DOHH2 (cell line): ENCODE measurements around the gene RNF14.
A peak's percentile ranks its signal among the peaks of the same experiment; 100 is the strongest.

ENCODE experiments used
- H3F3A ChIP-seq: fragments of 200-600 bp; sonication (generic), shearing (Covaris generic); 2 replicates; pipeline ENCODE4 v1.6.0; 2016; ENCODE audit warnings: antibody characterized with exemption, mild to moderate bottlenecking; ENCODE audit not compliant: control insufficient read depth, insufficient read depth
- H3K27ac ChIP-seq: fragments of 200-600 bp; sonication (generic); 2 replicates; pipeline ENCODE4 v1.5.1; 2014; ENCODE audit warnings: low read depth, mild to moderate bottlenecking, low read length, moderate library complexity
- H3K27me3 ChIP-seq: fragments of 200-600 bp; sonication (generic); 2 replicates; pipeline ENCODE4 v1.6.1; 2014; ENCODE audit warnings: mild to moderate bottlenecking, low read length, mixed read lengths; ENCODE audit not compliant: control insufficient read depth
- H3K36me3 ChIP-seq: fragments of 200-600 bp; sonication (generic); 2 replicates; pipeline ENCODE4 v1.6.1; 2014; ENCODE audit warnings: mild to moderate bottlenecking, low read length, moderate library complexity, mixed read lengths; ENCODE audit not compliant: control insufficient read depth
- H3K4me1 ChIP-seq: fragments of 200-600 bp; sonication (generic); 2 replicates; pipeline ENCODE4 v1.6.1; 2014; ENCODE audit warnings: mild to moderate bottlenecking, low read length, mixed read lengths; ENCODE audit not compliant: control insufficient read depth
- H3K4me2 ChIP-seq: fragments of 200-600 bp; sonication (generic); 2 replicates; pipeline ENCODE4 v1.6.0; 2014; ENCODE audit warnings: mild to moderate bottlenecking, low read length, moderate library complexity
- H3K4me3 ChIP-seq: fragments of 200-600 bp; sonication (generic); 2 replicates; pipeline ENCODE4 v1.5.1; 2014; ENCODE audit warnings: mild to moderate bottlenecking, low read length, mixed read lengths
- H3K79me2 ChIP-seq: fragments of 200-600 bp; sonication (generic); 2 replicates; pipeline ENCODE4 v1.6.1; 2014; ENCODE audit warnings: mild to moderate bottlenecking, low read length, mixed read lengths; ENCODE audit not compliant: control insufficient read depth
- H3K9me2 ChIP-seq: fragments of 200-600 bp; sonication (generic); replicated peaks from 2 replicates; pipeline ENCODE4 v1.6.1; 2014; ENCODE audit warnings: mild to moderate bottlenecking, low read length, mixed read lengths; ENCODE audit not compliant: control insufficient read depth
- H3K9me3 ChIP-seq: fragments of 200-600 bp; sonication (generic); 2 replicates; pipeline ENCODE4 v1.6.1; 2014; ENCODE audit warnings: antibody characterized with exemption, low read length, mixed read lengths; ENCODE audit not compliant: control insufficient read depth, insufficient read depth
- H4K20me1 ChIP-seq: fragments of 200-600 bp; sonication (generic); 2 replicates; pipeline ENCODE4 v1.6.0; 2014; ENCODE audit warnings: low read depth, mild to moderate bottlenecking, antibody characterized with exemption, low read length, moderate library complexity; ENCODE audit not compliant: control insufficient read depth, insufficient read depth
- CTCF ChIP-seq: fragments of 200-600 bp; sonication (generic); IDR thresholded peaks from one replicate; pipeline ENCODE4 v1.5.1; 2014; ENCODE audit warnings: antibody characterized with exemption, mild to moderate bottlenecking, low read depth, low read length; ENCODE audit not compliant: poor library complexity, severe bottlenecking
- EZH2phosphoT487 ChIP-seq: fragments of 200-600 bp; sonication (generic); IDR thresholded peaks from 2 replicates; pipeline ENCODE4 v1.6.1; 2017; ENCODE audit warnings: borderline replicate concordance, mild to moderate bottlenecking, antibody characterized with exemption, low read length, moderate library complexity, mixed read lengths

The RNF14 gene

DNA sequence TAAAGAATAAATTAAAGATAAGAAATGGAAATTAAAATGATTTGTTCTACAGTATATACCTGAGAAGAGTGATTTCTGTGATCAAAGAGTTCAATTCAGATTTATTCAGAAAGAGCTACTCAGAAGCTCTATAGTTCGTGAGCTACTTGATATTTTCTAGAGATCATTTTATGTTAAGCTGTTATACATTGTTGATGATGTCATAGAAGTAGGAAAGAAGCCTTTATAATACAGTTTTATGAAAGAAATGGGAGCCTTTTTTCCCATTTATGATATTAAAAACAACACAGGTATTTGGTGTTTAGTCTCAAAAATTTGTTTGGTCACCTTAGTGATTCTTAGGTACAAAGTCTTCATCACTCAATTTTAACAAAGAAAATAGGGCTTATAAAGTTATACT, 20.8 kb downstream of the RNF14 start:
- H3K27ac ChIP-seq, result no peak overlapping the region
- H3K9me3 ChIP-seq, result no peaks in the 10 kb centered on the region
- TF ChIP-seq CTCF (no peak), EZH2phosphoT487 (no peak)
- peaks cover 56% of the 10 kb centered on the region for H3K36me3 ChIP-seq
- no peaks in the 10 kb centered on the region for H3K79me2 ChIP-seq
- H3K27me3 ChIP-seq, result no peaks in the 10 kb centered on the region
- H3K9me2 ChIP-seq, result no peaks in the 10 kb centered on the region
- no peak overlapping the region for H3K4me2 ChIP-seq
- no peaks in the 10 kb centered on the region for H3K4me1 ChIP-seq
- no peaks in the 10 kb centered on the region for H4K20me1 ChIP-seq
- 0 out of 2 replicates have a peak, but pooled peaks cover 3% of the 10 kb centered on the region for H3F3A ChIP-seq
- H3K4me3 ChIP-seq, result no peak overlapping the region

DNA sequence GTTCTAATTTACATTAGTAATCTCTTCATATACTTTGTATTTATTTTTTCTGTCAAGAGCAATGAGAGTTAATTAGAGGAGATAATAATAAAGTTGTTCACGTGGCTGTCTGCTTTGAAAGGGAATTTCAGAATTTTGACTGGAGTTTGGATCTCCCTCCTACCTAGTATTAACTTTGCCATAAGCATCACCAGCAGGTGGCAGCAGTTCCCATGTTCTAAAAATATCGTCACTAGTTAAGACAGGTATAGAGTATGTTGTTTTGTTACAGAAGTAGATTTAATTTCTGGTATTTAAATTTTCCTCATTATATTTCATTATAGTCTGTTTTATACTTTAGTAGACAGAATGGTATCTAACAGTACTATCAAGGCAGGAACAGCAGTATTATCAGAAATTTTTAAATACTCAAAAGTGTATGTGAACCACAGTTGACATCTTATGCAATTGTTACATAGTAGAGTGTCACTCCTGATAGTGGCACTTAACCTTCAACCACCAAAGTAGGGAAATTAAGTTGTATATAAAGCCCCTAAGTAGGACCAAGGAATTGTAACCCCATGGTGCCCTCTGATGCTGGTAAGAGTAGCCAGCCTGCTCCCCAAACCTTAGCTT, 23.6 kb downstream of the RNF14 start:
- Histone ChIP-seq H3K4me2 (no peak overlapping the region), H3K27me3 (no peaks in the 10 kb centered on the region), H3K9me3 (no peaks in the 10 kb centered on the region), H3K79me2 (no peaks in the 10 kb centered on the region), H3F3A (0 out of 2 replicates have a peak, but pooled peaks cover 3% of the 10 kb centered on the region), H3K4me3 (no peak overlapping the region), H3K27ac (no peak overlapping the region), H3K9me2 (no peaks in the 10 kb centered on the region), H4K20me1 (no peaks in the 10 kb centered on the region), H3K4me1 (no peaks in the 10 kb centered on the region), H3K36me3 (peaks cover 37% of the 10 kb centered on the region)
- TF ChIP-seq EZH2phosphoT487 (no peak), CTCF (peak; percentile 65)

DNA sequence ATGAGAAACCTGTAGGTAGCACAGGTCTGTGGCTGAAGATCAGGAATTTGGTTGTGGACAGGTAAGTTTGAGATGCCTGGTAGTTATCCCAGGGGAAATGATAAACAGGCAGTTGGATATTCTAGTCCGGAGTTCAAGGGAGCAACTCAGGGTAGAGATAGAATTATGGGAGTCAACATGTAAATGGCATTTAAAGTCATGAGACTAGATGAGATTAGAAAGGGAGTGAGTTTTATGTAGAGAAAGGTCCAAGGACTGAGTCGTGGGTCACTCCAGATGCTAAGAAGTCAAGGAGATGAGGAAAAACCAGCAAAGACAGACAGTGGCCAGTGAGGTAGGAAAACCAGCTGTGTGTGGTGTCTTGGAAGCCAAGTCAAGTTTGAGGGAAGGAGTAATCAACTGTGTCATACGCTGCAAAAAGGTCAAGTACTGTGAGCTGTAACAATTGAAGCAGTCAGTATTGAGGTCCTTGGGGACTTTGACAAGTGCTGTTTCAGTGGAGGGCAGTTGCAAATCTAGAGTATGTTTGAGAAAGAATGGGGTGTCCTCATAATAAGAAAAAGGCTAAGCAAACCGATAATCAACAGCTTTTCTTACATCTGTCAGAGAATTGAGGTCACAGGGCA, 25.7 kb downstream of the RNF14 start:
- no peaks in the 10 kb centered on the region for H3K4me1 ChIP-seq
- no peak overlapping the region for H3K4me3 ChIP-seq
- no peaks in the 10 kb centered on the region for H3K9me2 ChIP-seq
- no peaks in the 10 kb centered on the region for H4K20me1 ChIP-seq
- H3K36me3 ChIP-seq, result peaks cover 29% of the 10 kb centered on the region
- H3K27ac ChIP-seq, result no peak overlapping the region
- H3F3A ChIP-seq, result 0 out of 2 replicates have a peak, but pooled peaks cover 3% of the 10 kb centered on the region
- no peaks in the 10 kb centered on the region for H3K79me2 ChIP-seq
- H3K4me2 ChIP-seq, result no peak overlapping the region
- H3K9me3 ChIP-seq, result no peaks in the 10 kb centered on the region
- no peaks in the 10 kb centered on the region for H3K27me3 ChIP-seq
- TF ChIP-seq EZH2phosphoT487 (no peak), CTCF (no peak)
